ENCODE results near the gene SPI1. TPM values are rescaled to one million over a fixed set of nuclear protein-coding genes. Genes with fewer than 3 reads are reported as not detected.

Gene SPI1
- total and polyA plus RNA-seq, 2 experiments from 2014 or later, result 0.13 to 2.0 TPM

GRCh38 chr11:47355283-47356128 lies 22.8 kb downstream of the SPI1 start:
- Histone ChIP-seq H3K4me1 (ENCODE audit: insufficient read depth) (no peaks in the 10 kb centered on the region), H3K79me2 (no peaks in the 10 kb centered on the region), H3K36me3 (replicated peaks; ENCODE audit: insufficient read depth, low read depth) (no peaks in the 10 kb centered on the region), H2AFZ (peak overlapping the region; percentile 98), H3K9me3 (ENCODE audit: low read depth) (no peaks in the 10 kb centered on the region), H3K27me3 (no peaks in the 10 kb centered on the region), H4K20me1 (ENCODE audit: insufficient read depth, poor library complexity, severe bottlenecking) (no peaks in the 10 kb centered on the region), H3K27ac (no peak overlapping the region), H3K4me2 (peak overlapping the region; percentile 95), H3K4me3 (peak overlapping the region; percentile 49), H3K9me2 (replicated peaks; ENCODE audit: insufficient read depth) (no peaks in the 10 kb centered on the region)
- peak; percentile 96 for DNase-seq (ENCODE audit: low spot score)
- WGBS (ENCODE audit: low lambda C conversion rate, missing lambda C conversion rate), result 42% methylated on average over 26 of the region's 47 CpGs
- TF ChIP-seq EZH2 (IDR thresholded peaks at IDR 0.05; ENCODE audit: borderline replicate concordance), result no peak
- peak; percentile 100 for TF ChIP-seq CTCF (IDR thresholded peaks at IDR 0.05; ENCODE audit: poor library complexity)
- TF ChIP-seq EZH2phosphoT487 (IDR thresholded peaks at IDR 0.05; ENCODE audit: low read depth, severe bottlenecking, unreplicated experiment), result no peak

- TF ChIP-seq CTCF (IDR thresholded peaks at IDR 0.05; ENCODE audit: poor library complexity) (no peak), EZH2phosphoT487 (IDR thresholded peaks at IDR 0.05; ENCODE audit: low read depth, severe bottlenecking, unreplicated experiment) (no peak), EZH2 (IDR thresholded peaks at IDR 0.05; ENCODE audit: borderline replicate concordance) (no peak)
- peak overlapping the region; percentile 95 for H3K4me2 ChIP-seq
- no peak overlapping the region for H3K27ac ChIP-seq
- H3K4me3 ChIP-seq, result peak overlapping the region; percentile 49
- H3K9me2 ChIP-seq (replicated peaks; ENCODE audit: insufficient read depth), result no peaks in the 10 kb centered on the region
- H2AFZ ChIP-seq, result peak overlapping the region; percentile 98
- H4K20me1 ChIP-seq (ENCODE audit: insufficient read depth, poor library complexity, severe bottlenecking), result no peaks in the 10 kb centered on the region
- no peaks in the 10 kb centered on the region for H3K36me3 ChIP-seq (replicated peaks; ENCODE audit: insufficient read depth, low read depth)
- no peaks in the 10 kb centered on the region for H3K9me3 ChIP-seq (ENCODE audit: low read depth)
- H3K4me1 ChIP-seq (ENCODE audit: insufficient read depth), result no peaks in the 10 kb centered on the region
- no peak for DNase-seq (ENCODE audit: low spot score)
- 20% methylated on average over 5 of the region's 32 CpGs for WGBS (ENCODE audit: low lambda C conversion rate, missing lambda C conversion rate)
- no peaks in the 10 kb centered on the region for H3K27me3 ChIP-seq
- no peaks in the 10 kb centered on the region for H3K79me2 ChIP-seq
Observed at GRCh38 chr11:47354913-47355282, 23.4 kb downstream of the SPI1 start.

GRCh38 chr11:47353978-47354774 lies 24.2 kb downstream of the SPI1 start:
- H3K9me3 ChIP-seq (ENCODE audit: low read depth), result no peaks in the 10 kb centered on the region
- no peak overlapping the region for H3K27ac ChIP-seq
- DNase-seq (ENCODE audit: low spot score), result no peak
- peak overlapping the region; percentile 98 for H2AFZ ChIP-seq
- no peaks in the 10 kb centered on the region for H4K20me1 ChIP-seq (ENCODE audit: insufficient read depth, poor library complexity, severe bottlenecking)
- H3K79me2 ChIP-seq, result no peaks in the 10 kb centered on the region
- TF ChIP-seq EZH2 (IDR thresholded peaks at IDR 0.05; ENCODE audit: borderline replicate concordance) (no peak), EZH2phosphoT487 (IDR thresholded peaks at IDR 0.05; ENCODE audit: low read depth, severe bottlenecking, unreplicated experiment) (no peak), CTCF (IDR thresholded peaks at IDR 0.05; ENCODE audit: poor library complexity) (no peak)
- 87% methylated on average over 15 of the region's 15 CpGs for WGBS (ENCODE audit: low lambda C conversion rate, missing lambda C conversion rate)
- H3K27me3 ChIP-seq, result no peaks in the 10 kb centered on the region
- H3K4me3 ChIP-seq, result no peak overlapping the region
- H3K36me3 ChIP-seq (replicated peaks; ENCODE audit: insufficient read depth, low read depth), result no peaks in the 10 kb centered on the region
- no peaks in the 10 kb centered on the region for H3K4me1 ChIP-seq (ENCODE audit: insufficient read depth)
- no peaks in the 10 kb centered on the region for H3K9me2 ChIP-seq (replicated peaks; ENCODE audit: insufficient read depth)
- H3K4me2 ChIP-seq, result peak overlapping the region; percentile 95
